Coronary artery (tissue), 2 donors: Measurements from ENCODE around the gene YIPF5.
A peak's percentile ranks its signal among the peaks of the same experiment; 100 is the strongest.

ENCODE experiments used
- DNase-seq: peaks from one replicate; pipeline ENCODE4 v3.0.0-alpha.2; 2017; ENCODE audit warnings: low spot score
- H3K27ac ChIP-seq, 2 donors: fragments of 200-600 bp; sonication (generic); one replicate each; pipeline ENCODE4 v1.5.1; 2016 to 2019
- H3K4me3 ChIP-seq: fragments of 200-600 bp; sonication (generic); 2 replicates; pipeline ENCODE4 v1.5.1; 2016; ENCODE audit warnings: mild to moderate bottlenecking, moderate library complexity
- TF ChIP-seq, protein P1 (sequence below): fragments of 200-600 bp; sonication (generic); IDR thresholded peaks from one replicate; pipeline ENCODE4 v1.5.1; 2019; ENCODE audit warnings: antibody characterized with exemption

YIPF5 gene

DNA sequence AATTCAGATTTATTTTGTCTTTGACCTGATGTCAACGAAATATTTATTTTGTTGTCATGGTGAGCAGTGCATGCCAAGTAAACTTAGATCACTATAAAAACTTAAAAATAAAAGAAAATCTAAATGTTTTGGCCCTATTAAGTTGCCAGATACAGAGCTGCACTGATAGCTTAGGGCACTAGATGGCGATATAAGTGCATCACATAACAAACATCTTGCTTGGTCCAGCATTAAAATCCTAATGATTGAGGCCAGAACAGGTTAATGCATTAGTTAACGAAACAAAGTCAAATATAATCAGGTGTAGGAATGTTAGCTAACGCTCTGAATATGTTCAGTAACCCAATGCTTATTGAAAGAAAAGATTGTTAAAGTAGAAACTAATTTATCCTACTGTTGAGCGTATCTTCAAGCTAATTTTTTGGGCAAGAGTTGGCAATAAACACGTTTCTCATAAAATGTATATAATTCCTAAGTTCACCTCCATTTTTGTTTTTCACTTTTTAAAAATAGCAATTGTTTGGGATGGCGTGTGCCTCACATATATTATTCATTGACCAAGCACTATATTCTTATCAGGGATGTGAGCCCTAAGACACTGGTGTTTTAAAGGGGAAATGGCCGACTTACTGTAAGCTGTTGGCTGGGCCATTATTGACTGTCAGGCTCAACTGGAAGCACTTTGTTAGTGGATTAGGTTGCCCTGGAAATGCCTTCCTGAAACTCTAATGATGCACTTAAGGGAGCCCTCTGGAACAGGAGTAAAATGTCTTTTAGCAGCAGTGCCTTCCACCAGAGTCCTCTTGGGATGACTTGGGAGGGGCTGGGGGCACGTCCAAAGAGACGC lies 33.5 kb upstream of the YIPF5 start:
- no peak overlapping the region for H3K27ac ChIP-seq
- H3K4me3 ChIP-seq = no peak overlapping the region
- TF ChIP-seq, protein P1, sequence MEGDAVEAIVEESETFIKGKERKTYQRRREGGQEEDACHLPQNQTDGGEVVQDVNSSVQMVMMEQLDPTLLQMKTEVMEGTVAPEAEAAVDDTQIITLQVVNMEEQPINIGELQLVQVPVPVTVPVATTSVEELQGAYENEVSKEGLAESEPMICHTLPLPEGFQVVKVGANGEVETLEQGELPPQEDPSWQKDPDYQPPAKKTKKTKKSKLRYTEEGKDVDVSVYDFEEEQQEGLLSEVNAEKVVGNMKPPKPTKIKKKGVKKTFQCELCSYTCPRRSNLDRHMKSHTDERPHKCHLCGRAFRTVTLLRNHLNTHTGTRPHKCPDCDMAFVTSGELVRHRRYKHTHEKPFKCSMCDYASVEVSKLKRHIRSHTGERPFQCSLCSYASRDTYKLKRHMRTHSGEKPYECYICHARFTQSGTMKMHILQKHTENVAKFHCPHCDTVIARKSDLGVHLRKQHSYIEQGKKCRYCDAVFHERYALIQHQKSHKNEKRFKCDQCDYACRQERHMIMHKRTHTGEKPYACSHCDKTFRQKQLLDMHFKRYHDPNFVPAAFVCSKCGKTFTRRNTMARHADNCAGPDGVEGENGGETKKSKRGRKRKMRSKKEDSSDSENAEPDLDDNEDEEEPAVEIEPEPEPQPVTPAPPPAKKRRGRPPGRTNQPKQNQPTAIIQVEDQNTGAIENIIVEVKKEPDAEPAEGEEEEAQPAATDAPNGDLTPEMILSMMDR = peak; percentile 73
- no peak for DNase-seq

GRCh38 chr5:144202726-144203125 lies 32.3 kb upstream of the YIPF5 start:
- no peak for DNase-seq
- TF ChIP-seq, protein P1 = no peak
- H3K27ac ChIP-seq = no peak overlapping the region
- H3K4me3 ChIP-seq = no peak overlapping the region

DNA sequence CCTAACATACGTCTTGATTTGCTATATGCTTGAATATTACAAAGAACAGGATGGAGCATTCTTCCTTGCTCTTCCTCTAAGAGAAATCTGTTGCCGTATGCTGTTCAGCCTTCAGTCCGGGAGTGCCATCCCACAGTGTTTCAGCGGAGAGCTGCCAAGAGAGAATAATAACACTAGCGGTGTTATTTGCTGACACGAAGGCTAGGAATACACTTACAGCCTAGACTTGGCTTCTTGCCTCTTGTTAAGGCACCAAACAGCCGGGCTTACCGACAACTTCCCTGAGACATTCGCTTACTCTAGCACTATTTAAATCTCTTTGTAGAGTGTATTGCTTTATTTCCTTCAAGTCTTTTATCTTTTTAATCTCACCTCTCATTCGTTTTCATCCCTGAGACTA lies 31.6 kb upstream of the YIPF5 start:
- DNase-seq = no peak
- TF ChIP-seq, protein P1 = no peak
- H3K27ac ChIP-seq = no peak overlapping the region

GRCh38 chr5:144201588-144201987 lies 31.1 kb upstream of the YIPF5 start:
- no peak for DNase-seq
- Histone ChIP-seq H3K4me3 (no peak overlapping the region), H3K27ac (no peak overlapping the region)
- TF ChIP-seq, protein P1 = no peak

More for the DNA sequence above, 31.6 kb upstream of the YIPF5 start:
- H3K4me3 ChIP-seq = no peak overlapping the region

GRCh38 chr5:144198386-144198785 lies 27.9 kb upstream of the YIPF5 start:
- TF ChIP-seq, protein P1 = no peak
- DNase-seq = no peak
- no peak overlapping the region for H3K27ac ChIP-seq
- no peak overlapping the region for H3K4me3 ChIP-seq

GRCh38 chr5:144196612-144197011 lies 26.2 kb upstream of the YIPF5 start:
- TF ChIP-seq, protein P1 = no peak
- no peak for DNase-seq
- Histone ChIP-seq H3K27ac (no peak overlapping the region), H3K4me3 (no peak overlapping the region)

- no peak for DNase-seq
- TF ChIP-seq, protein P1 = no peak
- H3K4me3 ChIP-seq = no peak overlapping the region
- H3K27ac ChIP-seq = no peak overlapping the region
Measured at GRCh38 chr5:144195448-144195847, 25.0 kb upstream of the YIPF5 start.
